OCI-LY3 (cell line): ENCODE data around the gene DSCAM.

Source experiments
- H2AFZ ChIP-seq: fragments of 200-600, 300-600 bp; shearing (Covaris generic); 2 replicates; pipeline ENCODE4 v1.6.0; 2014; ENCODE audit warnings: antibody characterized with exemption, low read depth, low read length
- H3K27ac ChIP-seq: fragments of 200-600, 300-600 bp; sonication (generic); 2 replicates; pipeline ENCODE4 v1.5.1; 2014; ENCODE audit warnings: mild to moderate bottlenecking, low read length, moderate library complexity, mixed read lengths
- H3K27me3 ChIP-seq: fragments of 200-600, 300-600 bp; sonication (generic); 2 replicates; pipeline ENCODE4 v1.6.1; 2014; ENCODE audit warnings: low read depth, low read length, mixed read lengths
- H3K36me3 ChIP-seq: fragments of 200-600, 300-600 bp; sonication (generic); replicated peaks from 2 replicates; pipeline ENCODE3; 2014; ENCODE audit warnings: low read depth, low read length, mixed read lengths
- H3K4me1 ChIP-seq: fragments of 300-600, 200-600 bp; sonication (generic); 2 replicates; pipeline ENCODE4 v1.6.1; 2014; ENCODE audit warnings: low read length, mixed read lengths
- H3K4me2 ChIP-seq: fragments of 200-600, 300-600 bp; sonication (generic); 2 replicates; pipeline ENCODE4 v1.6.1; 2014; ENCODE audit warnings: low read length, mixed read lengths
- H3K4me3 ChIP-seq: fragments of 300-600, 200-600 bp; sonication (generic); 2 replicates; pipeline ENCODE4 v1.5.1; 2014; ENCODE audit warnings: antibody characterized with exemption, mild to moderate bottlenecking, low read length, moderate library complexity
- H3K79me2 ChIP-seq: fragments of 300-600, 200-600 bp; shearing (Covaris generic); 2 replicates; pipeline ENCODE4 v1.6.1; 2014; ENCODE audit warnings: mild to moderate bottlenecking, low read length, mixed read lengths
- H3K9ac ChIP-seq: fragments of 300-600, 200-600 bp; shearing (Covaris generic); 2 replicates; pipeline ENCODE4 v1.6.0; 2014; ENCODE audit warnings: mild to moderate bottlenecking, low read length, moderate library complexity
- H3K9me3 ChIP-seq: fragments of 200-600, 300-600 bp; shearing (Covaris generic); 2 replicates; pipeline ENCODE4 v1.6.1; 2014; ENCODE audit warnings: low read length, mixed read lengths; ENCODE audit not compliant: insufficient read depth
- H4K20me1 ChIP-seq: fragments of 200-600, 300-600 bp; sonication (generic); 2 replicates; pipeline ENCODE4 v1.6.1; 2016; ENCODE audit warnings: low read length, mixed read lengths; ENCODE audit not compliant: insufficient read depth
- CTCF ChIP-seq: fragments of 200-600, 300-600 bp; sonication (generic); IDR thresholded peaks from 2 replicates; pipeline ENCODE4 v1.5.1; 2014; ENCODE audit warnings: antibody characterized with exemption, low read length, low read depth
- EZH2phosphoT487 ChIP-seq: fragments of 200-600 bp; shearing (Covaris generic); IDR thresholded peaks from 2 replicates; pipeline ENCODE4 v1.6.1; 2018; ENCODE audit warnings: antibody characterized with exemption, mixed run types, low read depth

The DSCAM gene

GRCh38 chr21:40339050-40339449, 507.9 kb downstream of the DSCAM start:
- Histone ChIP-seq H3K36me3 (no peaks in the 10 kb centered on the region), H2AFZ (no peak overlapping the region), H3K79me2 (no peaks in the 10 kb centered on the region), H3K4me2 (no peak overlapping the region), H3K9ac (no peak overlapping the region), H3K9me3 (no peaks in the 10 kb centered on the region), H3K27me3 (no peaks in the 10 kb centered on the region), H3K4me1 (no peaks in the 10 kb centered on the region), H4K20me1 (no peaks in the 10 kb centered on the region), H3K27ac (no peak overlapping the region), H3K4me3 (no peak overlapping the region)
- TF ChIP-seq EZH2phosphoT487, result no peak
- TF ChIP-seq CTCF, result no peak

- H3K9ac ChIP-seq, result no peak overlapping the region
- TF ChIP-seq CTCF (no peak), EZH2phosphoT487 (no peak)
- H2AFZ ChIP-seq, result no peak overlapping the region
- no peak overlapping the region for H3K4me3 ChIP-seq
- H3K27me3 ChIP-seq, result no peaks in the 10 kb centered on the region
- H3K27ac ChIP-seq, result no peak overlapping the region
- no peaks in the 10 kb centered on the region for H3K4me1 ChIP-seq
- H3K36me3 ChIP-seq, result no peaks in the 10 kb centered on the region
- H3K4me2 ChIP-seq, result no peak overlapping the region
- no peaks in the 10 kb centered on the region for H3K79me2 ChIP-seq
- H4K20me1 ChIP-seq, result no peaks in the 10 kb centered on the region
- no peaks in the 10 kb centered on the region for H3K9me3 ChIP-seq
These were observed 509.0 kb downstream of the DSCAM start for GRCh38 chr21:40337981-40338380.

GRCh38 chr21:40335704-40336103, 511.3 kb downstream of the DSCAM start:
- Histone ChIP-seq H3K9ac (no peak overlapping the region), H3K4me3 (no peak overlapping the region), H3K4me1 (no peaks in the 10 kb centered on the region), H3K36me3 (no peaks in the 10 kb centered on the region), H3K27me3 (no peaks in the 10 kb centered on the region), H3K27ac (no peak overlapping the region), H4K20me1 (no peaks in the 10 kb centered on the region), H2AFZ (no peak overlapping the region), H3K9me3 (no peaks in the 10 kb centered on the region), H3K4me2 (no peak overlapping the region), H3K79me2 (no peaks in the 10 kb centered on the region)
- no peak for TF ChIP-seq EZH2phosphoT487
- TF ChIP-seq CTCF, result no peak

GRCh38 chr21:40334159-40334558, 512.8 kb downstream of the DSCAM start:
- no peaks in the 10 kb centered on the region for H3K9me3 ChIP-seq
- no peak overlapping the region for H3K4me3 ChIP-seq
- no peak overlapping the region for H2AFZ ChIP-seq
- no peaks in the 10 kb centered on the region for H3K36me3 ChIP-seq
- no peak overlapping the region for H3K4me2 ChIP-seq
- H3K9ac ChIP-seq, result no peak overlapping the region
- TF ChIP-seq EZH2phosphoT487, result no peak
- no peak for TF ChIP-seq CTCF
- H3K4me1 ChIP-seq, result no peaks in the 10 kb centered on the region
- H3K27me3 ChIP-seq, result no peaks in the 10 kb centered on the region
- H3K27ac ChIP-seq, result no peak overlapping the region
- no peaks in the 10 kb centered on the region for H3K79me2 ChIP-seq
- no peaks in the 10 kb centered on the region for H4K20me1 ChIP-seq
